Uterus (tissue), 2 donors: ENCODE measurements around the gene CCNYL1.
"Not testable (repeated sequence)": the region's sequence is repeated elsewhere in the genome, so short reads cannot be mapped to it uniquely, and the experiment has no call there.

ENCODE experiments used
- CTCF ChIP-seq, 4 experiments: fragments of 200-600 bp in 2 of 4; fragments of 450-650 bp in 2 of 4; sonication (generic) in 2 of 4; IDR thresholded peaks; one replicate each; pipeline ENCODE4 v1.5.1; 2016 to 2019; ENCODE audit warnings: antibody characterized with exemption in 4 of 4, mild to moderate bottlenecking in 2 of 4, moderate library complexity in 1 of 4
- POLR2A ChIP-seq, 2 donors: fragments of 450-650 bp; IDR thresholded peaks; one replicate each; pipeline ENCODE4 v1.6.1; 2016; ENCODE audit warnings: antibody characterized with exemption in 2 of 2, mild to moderate bottlenecking in 1 of 2, moderate library complexity in 1 of 2

GRCh38 chr2:207719655-207720054 lies 8.2 kb downstream of the CCNYL1 start:
- not testable (repeated sequence) for TF ChIP-seq CTCF, POLR2A (IDR thresholded peaks at IDR 0.05)
